Liver (tissue), 9 donors: Measurements from ENCODE around the gene ZNF227. TPM values are rescaled to one million over a fixed set of nuclear protein-coding genes. Genes with fewer than 3 reads are reported as not detected.

Experiments
- DNase-seq: peaks from one replicate; pipeline ENCODE4 v3.0.0-alpha.2; 2017; ENCODE audit warnings: low spot score
- H3K27ac ChIP-seq, 2 donors: one replicate each; pipeline ENCODE4 v1.7.0; 2013; ENCODE audit warnings: inconsistent platforms in 2 of 2, low read length in 2 of 2, control low read depth in 1 of 2, low read depth in 1 of 2, mild to moderate bottlenecking in 1 of 2
- H3K27me3 ChIP-seq, 4 donors: one replicate each; pipeline versions ENCODE4 v1.6.1 to v1.7.0; 2013; ENCODE audit warnings: low read length in 3 of 4, inconsistent platforms in 1 of 4, mild to moderate bottlenecking in 1 of 4, moderate library complexity in 1 of 4; ENCODE audit not compliant: control insufficient read depth in 4 of 4, insufficient read depth in 4 of 4
- H3K36me3 ChIP-seq, 4 donors: one replicate each; pipeline versions ENCODE4 v1.6.1 to v1.7.0; 2013; ENCODE audit warnings: low read length in 3 of 4, mild to moderate bottlenecking in 3 of 4, low read depth in 1 of 4, moderate library complexity in 1 of 4; ENCODE audit not compliant: control insufficient read depth in 4 of 4, insufficient read depth in 3 of 4
- H3K4me1 ChIP-seq, 4 donors: one replicate each; pipeline versions ENCODE4 v1.6.1 to v1.7.0; 2013; ENCODE audit warnings: low read length in 3 of 4, mild to moderate bottlenecking in 3 of 4, moderate library complexity in 1 of 4; ENCODE audit not compliant: control insufficient read depth in 4 of 4, insufficient read depth in 4 of 4
- H3K4me3 ChIP-seq, 3 donors: one replicate each; pipeline versions ENCODE4 v1.6.1 to v1.7.0; 2013; ENCODE audit warnings: low read length in 3 of 3, control low read depth in 1 of 3, low read depth in 1 of 3, mild to moderate bottlenecking in 1 of 3
- H3K9ac ChIP-seq, 2 donors: one replicate each; pipeline ENCODE4 v1.7.0; 2013; ENCODE audit warnings: low read length in 2 of 2, mild to moderate bottlenecking in 2 of 2, moderate library complexity in 2 of 2, control low read depth in 1 of 2, low read depth in 1 of 2
- H3K9me3 ChIP-seq, 4 donors: one replicate each; pipeline versions ENCODE4 v1.6.1 to v1.7.0; 2013; ENCODE audit warnings: low read length in 3 of 4; ENCODE audit not compliant: control insufficient read depth in 4 of 4
- ATF3 ChIP-seq: IDR thresholded peaks from 2 replicates; pipeline ENCODE4 v1.6.1; 2016; ENCODE audit warnings: antibody characterized with exemption
- CTCF ChIP-seq: fragments of 150-350 bp; IDR thresholded peaks from 2 replicates; pipeline ENCODE4 v1.5.1; 2017; ENCODE audit warnings: improper control_type of control experiment, low read depth, low read length; ENCODE audit not compliant: missing input control
- EGR1 ChIP-seq, 2 donors: IDR thresholded peaks; 2 replicates each; pipeline ENCODE4 v1.6.1; 2016 to 2018; ENCODE audit warnings: antibody characterized with exemption in 2 of 2, low read depth in 2 of 2
- FOXA2 ChIP-seq: IDR thresholded peaks from 2 replicates; pipeline ENCODE4 v1.6.1; 2016; ENCODE audit warnings: antibody characterized with exemption
- GABPA ChIP-seq, 2 donors: IDR thresholded peaks in 1 of 2; conservative IDR thresholded peaks in 1 of 2; 2 replicates each; pipeline ENCODE4 v1.6.1; 2016; ENCODE audit warnings: antibody characterized with exemption in 2 of 2, mild to moderate bottlenecking in 1 of 2, moderate library complexity in 1 of 2
- HNF4A ChIP-seq, 2 donors: conservative IDR thresholded peaks; 2 replicates each; pipeline ENCODE4 v1.6.1; 2016; ENCODE audit warnings: antibody characterized with exemption in 2 of 2, mild to moderate bottlenecking in 2 of 2
- HNF4G ChIP-seq: IDR thresholded peaks from 2 replicates; pipeline ENCODE4 v1.6.1; 2016; ENCODE audit warnings: antibody characterized with exemption
- JUND ChIP-seq, 2 donors: IDR thresholded peaks; 2 replicates each; pipeline ENCODE4 v1.6.1; 2016; ENCODE audit warnings: antibody characterized with exemption in 2 of 2
- MAX ChIP-seq: IDR thresholded peaks from 2 replicates; pipeline ENCODE4 v1.6.1; 2016; ENCODE audit warnings: antibody characterized with exemption
- RAD21 ChIP-seq, 2 donors: IDR thresholded peaks; 2 replicates each; pipeline ENCODE4 v1.6.1; 2016; ENCODE audit warnings: antibody characterized with exemption in 2 of 2, mild to moderate bottlenecking in 2 of 2
- REST ChIP-seq: IDR thresholded peaks from 2 replicates; pipeline ENCODE4 v1.6.1; 2016; ENCODE audit warnings: antibody characterized with exemption, mild to moderate bottlenecking
- RXRA ChIP-seq, 2 donors: IDR thresholded peaks; 2 replicates each; pipeline ENCODE4 v1.6.1; 2017 to 2018; ENCODE audit warnings: antibody characterized with exemption in 2 of 2, mild to moderate bottlenecking in 1 of 2
- SP1 ChIP-seq: IDR thresholded peaks from 2 replicates; pipeline ENCODE4 v1.6.1; 2018; ENCODE audit warnings: antibody characterized with exemption, mild to moderate bottlenecking
- TAF1 ChIP-seq: conservative IDR thresholded peaks from 2 replicates; pipeline ENCODE4 v1.6.1; 2016; ENCODE audit warnings: antibody characterized with exemption, mild to moderate bottlenecking
- YY1 ChIP-seq: IDR thresholded peaks from 2 replicates; pipeline ENCODE4 v1.6.1; 2016; ENCODE audit warnings: antibody characterized with exemption, mild to moderate bottlenecking
- ZBTB33 ChIP-seq: IDR thresholded peaks from 2 replicates; pipeline ENCODE4 v1.6.1; 2016; ENCODE audit warnings: antibody characterized with exemption
- WGBS: extraction: QIAGEN DNeasy Blood & Tissue Kit; methylation state at CpG from one replicate; pipeline ENCODE4 v1.1.7; 2013; 5-methylcytosine and 5-hydroxymethylcytosine counted together
- polyA plus RNA-seq, 2 donors: library from polyadenylated mRNA; stranded (reverse) in 1 of 2; unstranded in 1 of 2; fragments of 200-250 nt in 1 of 2; fragments of >200 nt in 1 of 2; fragmentation: Nextera tagmentation in 1 of 2; extraction: Ambion mirVana in 1 of 2; gene quantifications; one replicate each; pipeline versions ENCODE4 v1.2.1 to v1.2.3, GENCODE V29; 2013 to 2015
- total RNA-seq, 2 donors: library from RNA; depleted of rRNA; stranded (reverse); fragments of >200 nt; gene quantifications; one replicate each; pipeline ENCODE4 v1.2.3, GENCODE V29; 2014
- donor health status: healthy.
- donor health status: healthy.
- donor health status: healthy.
- donor health status: healthy.
- donor health status: healthy.

ZNF227 gene
- total and polyA plus RNA-seq, 4 donors: 3.3 to 10.9 (median 6.1) TPM

GRCh38 chr19:44258136-44258535 is 45.8 kb downstream of the ZNF227 start (continued):
- TF ChIP-seq ZBTB33 (no peak), RAD21 (IDR thresholded peaks at IDR 0.05) (no peak)

GRCh38 chr19:44258835-44259413 is 46.6 kb downstream of the ZNF227 start:
- H3K4me3 ChIP-seq: no peak overlapping the region

More at GRCh38 chr19:44258835-44259413, 46.6 kb downstream of the ZNF227 start:
- DNase-seq: no peak
- peaks cover 0 to 3% (median 0%) of the 10 kb centered on the region in 4 donors for H3K4me1 ChIP-seq
- H3K36me3 ChIP-seq: peaks cover 0 to 9% (median 0%) of the 10 kb centered on the region in 4 donors
- H3K9me3 ChIP-seq: peaks cover 23 to 78% (median 43%) of the 10 kb centered on the region in 4 donors
- TF ChIP-seq ATF3 (no peak), RXRA (IDR thresholded peaks at IDR 0.05) (no peak), ZBTB33 (no peak), SP1 (no peak), TAF1 (no peak), JUND (IDR thresholded peaks at IDR 0.05) (no peak), MAX (no peak), GABPA (IDR thresholded peaks at IDR 0.05 in 1 of 2, conservative IDR thresholded peaks at IDR 0.05 in 1 of 2) (no peak), HNF4G (no peak), FOXA2 (no peak), RAD21 (IDR thresholded peaks at IDR 0.05) (no peak), HNF4A (conservative IDR thresholded peaks at IDR 0.05) (no peak), YY1 (no peak), CTCF (no peak), EGR1 (IDR thresholded peaks at IDR 0.05; ENCODE audit: low read depth in 2 of 2) (no peak), REST (no peak)
- WGBS: 96% methylated on average over 2 of the region's 2 CpGs
- no peak overlapping the region for H3K9ac ChIP-seq
- H3K27me3 ChIP-seq: no peaks in the 10 kb centered on the region
- no peak overlapping the region for H3K27ac ChIP-seq
